Measurements from ENCODE around the gene MAD1L1. TPM values are rescaled to one million over a fixed set of nuclear protein-coding genes. Genes with fewer than 3 reads are reported as not detected.

The MAD1L1 gene
- total and polyA plus RNA-seq, 4 donors, result 43.0 to 54.9 (median 49.9) TPM

GRCh38 chr7:2002561-2003450 lies 229.9 kb downstream of the MAD1L1 start:
- DNase-seq (no peak), ATAC-seq (ENCODE audit: insufficient read depth, low FRiP score) (no peak)
- no peak for TF ChIP-seq CTCF (IDR thresholded peaks at IDR 0.05; ENCODE audit: control extremely low read depth, extremely low read depth)
- H3K27me3 ChIP-seq (ENCODE audit: control insufficient read depth in 3 of 3, insufficient read depth in 3 of 3, low read length in 2 of 3), result no peaks in the 10 kb centered on the region
- no peak overlapping the region for H3K4me3 ChIP-seq
- peaks cover 0 to 14% (median 2%) of the 10 kb centered on the region in 4 donors for H3K36me3 ChIP-seq (ENCODE audit: control insufficient read depth in 4 of 4, insufficient read depth in 4 of 4, low read length in 4 of 4)
- no peak overlapping the region for H3K9ac ChIP-seq (ENCODE audit: insufficient read depth in 1 of 2, low read length in 2 of 2)
- 90 to 91% methylated on average over 21 of the region's 21 CpGs for WGBS, 2 donors
- no peaks in the 10 kb centered on the region for H3K9me3 ChIP-seq (ENCODE audit: control insufficient read depth in 4 of 4, insufficient read depth in 3 of 4, low read length in 3 of 4)
- no peak overlapping the region for H3K27ac ChIP-seq (ENCODE audit: low read depth in 1 of 2, low read length in 1 of 2)
- peaks cover 0 to 3% (median 0%) of the 10 kb centered on the region in 5 donors for H3K4me1 ChIP-seq (ENCODE audit: control insufficient read depth in 5 of 5, insufficient read depth in 5 of 5, low read length in 5 of 5)

DNA sequence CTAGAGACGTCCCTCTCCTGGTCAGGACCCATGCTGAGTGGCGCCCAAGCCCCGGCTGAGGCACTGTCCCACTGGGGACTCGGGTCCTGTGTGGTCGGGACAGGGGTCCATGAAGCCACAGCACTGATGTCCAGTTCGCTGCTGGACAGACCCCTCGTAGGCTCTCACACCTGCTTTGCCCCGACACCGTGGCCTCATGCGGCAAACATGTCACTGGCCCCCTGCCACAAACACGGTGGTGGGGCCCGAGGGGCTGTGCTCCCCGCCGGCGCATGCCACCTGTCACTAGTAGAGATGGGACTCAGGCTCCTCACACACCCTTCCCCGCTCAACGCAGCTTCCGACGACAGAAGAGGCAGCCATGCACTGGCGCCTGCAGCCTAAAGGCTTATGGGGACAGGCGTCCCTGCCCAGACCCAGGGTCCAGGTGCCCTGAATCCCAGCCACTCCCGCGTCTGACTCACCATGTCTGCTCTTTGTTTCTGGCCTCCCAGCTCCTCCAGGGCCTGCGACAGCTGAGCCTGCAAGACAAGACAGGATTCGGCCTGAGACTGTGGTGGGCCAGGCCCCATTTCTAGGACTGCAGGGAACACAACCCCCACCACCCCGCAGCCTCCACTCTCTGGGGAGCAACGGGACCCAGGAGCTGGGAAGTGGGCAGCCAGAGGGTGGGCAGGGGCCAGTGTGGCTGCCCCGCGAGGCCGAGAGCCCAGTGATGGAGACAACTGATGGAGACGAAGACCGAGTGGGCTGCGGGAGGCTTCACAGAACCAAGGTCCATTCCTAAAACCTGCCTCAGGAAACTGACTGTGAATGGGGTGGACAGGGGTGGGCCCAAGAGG lies 230.9 kb downstream of the MAD1L1 start:
- no peaks in the 10 kb centered on the region for H3K4me1 ChIP-seq (ENCODE audit: control insufficient read depth in 5 of 5, insufficient read depth in 5 of 5, low read length in 5 of 5)
- H3K36me3 ChIP-seq (ENCODE audit: control insufficient read depth in 4 of 4, insufficient read depth in 4 of 4, low read length in 4 of 4), result peaks cover 0 to 14% (median 2%) of the 10 kb centered on the region in 4 donors
- DNase-seq, result no peak
- no peak for ATAC-seq (ENCODE audit: insufficient read depth, low FRiP score)
- H3K4me3 ChIP-seq, result no peak overlapping the region
- H3K27me3 ChIP-seq (ENCODE audit: control insufficient read depth in 3 of 3, insufficient read depth in 3 of 3, low read length in 2 of 3), result no peaks in the 10 kb centered on the region
- no peak overlapping the region for H3K9ac ChIP-seq (ENCODE audit: insufficient read depth in 1 of 2, low read length in 2 of 2)
- no peak for TF ChIP-seq CTCF (IDR thresholded peaks at IDR 0.05; ENCODE audit: control extremely low read depth, extremely low read depth)
- no peak overlapping the region for H3K27ac ChIP-seq (ENCODE audit: low read depth in 1 of 2, low read length in 1 of 2)
- no peaks in the 10 kb centered on the region for H3K9me3 ChIP-seq (ENCODE audit: control insufficient read depth in 4 of 4, insufficient read depth in 3 of 4, low read length in 3 of 4)
- 92 to 95% methylated on average over 32 to 33 of the region's 33 CpGs for WGBS, 2 donors

DNA sequence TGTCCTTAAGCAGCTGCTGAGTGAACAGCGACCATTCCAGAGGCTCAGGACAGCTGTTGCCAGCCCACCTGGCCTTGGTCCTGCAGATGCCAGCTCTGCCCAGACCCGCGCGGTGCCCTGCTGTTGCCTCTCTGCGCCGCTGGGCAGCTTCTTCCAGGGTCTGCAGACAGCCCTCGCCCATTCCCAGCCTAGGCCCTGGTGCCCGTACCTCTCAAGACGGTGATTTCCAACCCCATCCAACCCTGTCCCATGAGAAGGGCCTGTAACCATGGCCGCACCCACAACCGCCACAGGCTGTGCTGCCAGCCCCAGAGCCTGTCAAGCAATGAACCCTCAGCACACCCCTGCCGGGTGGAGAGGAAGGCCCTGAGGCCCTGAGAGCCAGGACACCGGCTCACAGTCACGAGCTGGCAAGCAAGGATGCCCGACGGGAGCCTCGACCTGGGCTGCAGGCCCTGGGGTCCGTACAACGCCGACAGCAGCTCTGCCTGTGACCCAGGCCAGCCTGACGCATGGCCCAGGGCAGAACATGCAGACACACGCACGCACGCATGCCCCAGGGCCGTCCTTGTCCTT lies 231.9 kb downstream of the MAD1L1 start:
- no peaks in the 10 kb centered on the region for H3K27me3 ChIP-seq (ENCODE audit: control insufficient read depth in 3 of 3, insufficient read depth in 3 of 3, low read length in 2 of 3)
- DNase-seq (no peak), ATAC-seq (ENCODE audit: insufficient read depth, low FRiP score) (no peak)
- no peaks in the 10 kb centered on the region for H3K4me1 ChIP-seq (ENCODE audit: control insufficient read depth in 5 of 5, insufficient read depth in 5 of 5, low read length in 5 of 5)
- H3K9ac ChIP-seq (ENCODE audit: insufficient read depth in 1 of 2, low read length in 2 of 2), result no peak overlapping the region
- H3K36me3 ChIP-seq (ENCODE audit: control insufficient read depth in 4 of 4, insufficient read depth in 4 of 4, low read length in 4 of 4), result peaks cover 0 to 14% (median 2%) of the 10 kb centered on the region in 4 donors
- no peaks in the 10 kb centered on the region for H3K9me3 ChIP-seq (ENCODE audit: control insufficient read depth in 4 of 4, insufficient read depth in 3 of 4, low read length in 3 of 4)
- H3K27ac ChIP-seq (ENCODE audit: low read depth in 1 of 2, low read length in 1 of 2), result no peak overlapping the region
- no peak overlapping the region for H3K4me3 ChIP-seq
- TF ChIP-seq CTCF (IDR thresholded peaks at IDR 0.05; ENCODE audit: control extremely low read depth, extremely low read depth), result no peak
- WGBS, 2 donors, result 96 to 99% methylated on average over 25 of the region's 25 CpGs
